ENCODE data around the gene LCA5. TPM values are rescaled to one million over a fixed set of nuclear protein-coding genes. Genes with fewer than 3 reads are reported as not detected.

Gene LCA5
- total and polyA plus RNA-seq, 2 experiments from 2014 or later, result 4.0 to 4.2 TPM

- Histone ChIP-seq H3K4me3 (no peak overlapping the region), H3K9me3 (ENCODE audit: low read depth) (no peaks in the 10 kb centered on the region), H3K9ac (no peak overlapping the region), H3K4me2 (ENCODE audit: unreplicated experiment) (no peak overlapping the region), H3F3A (ENCODE audit: insufficient read depth) (no peaks in the 10 kb centered on the region), H3K79me2 (ENCODE audit: insufficient read depth) (0 out of 2 replicates have a peak, but pooled peaks cover 6% of the 10 kb centered on the region), H3K36me3 (ENCODE audit: low read depth) (no peaks in the 10 kb centered on the region), H4K20me1 (ENCODE audit: insufficient read depth) (no peaks in the 10 kb centered on the region), H3K27me3 (replicated peaks; ENCODE audit: insufficient read depth) (no peaks in the 10 kb centered on the region), H3K9me2 (ENCODE audit: insufficient read depth) (no peaks in the 10 kb centered on the region), H3K4me1 (ENCODE audit: insufficient read depth) (no peaks in the 10 kb centered on the region), H3K27ac (no peak overlapping the region), H2AFZ (no peak overlapping the region)
- in situ Hi-C loops (cut with MboI), result no loop called here
- peak; percentile 7 for DNase-seq
- 80% methylated on average over 12 of the region's 12 CpGs for WGBS, 2 experiments (ENCODE audit: low coverage in 1 of 2, low lambda C conversion rate in 2 of 2, missing lambda C conversion rate in 2 of 2)
- TF ChIP-seq EZH2phosphoT487 (IDR thresholded peaks at IDR 0.05; ENCODE audit: insufficient read depth, low read depth), result no peak
- TF ChIP-seq EZH2 (IDR thresholded peaks at IDR 0.05; ENCODE audit: insufficient read depth, poor library complexity, severe bottlenecking), result no peak
Observed at GRCh38 chr6:79525272-79526100, 11.7 kb downstream of the LCA5 start.

GRCh38 chr6:79524065-79524464, 13.2 kb downstream of the LCA5 start:
- no peaks in the 10 kb centered on the region for H3K9me2 ChIP-seq (ENCODE audit: insufficient read depth)
- H3F3A ChIP-seq (ENCODE audit: insufficient read depth), result no peaks in the 10 kb centered on the region
- no peak overlapping the region for H3K27ac ChIP-seq
- 0 out of 2 replicates have a peak, but pooled peaks cover 6% of the 10 kb centered on the region for H3K79me2 ChIP-seq (ENCODE audit: insufficient read depth)
- no peak overlapping the region for H3K4me3 ChIP-seq
- no peaks in the 10 kb centered on the region for H3K27me3 ChIP-seq (replicated peaks; ENCODE audit: insufficient read depth)
- 80 to 85% methylated on average over 3 of the region's 3 CpGs for WGBS, 2 experiments (ENCODE audit: low coverage in 1 of 2, low lambda C conversion rate in 2 of 2, missing lambda C conversion rate in 2 of 2)
- no peak for DNase-seq
- in situ Hi-C loops (cut with MboI), result no loop called here
- no peaks in the 10 kb centered on the region for H4K20me1 ChIP-seq (ENCODE audit: insufficient read depth)
- no peaks in the 10 kb centered on the region for H3K9me3 ChIP-seq (ENCODE audit: low read depth)
- no peaks in the 10 kb centered on the region for H3K4me1 ChIP-seq (ENCODE audit: insufficient read depth)
- H3K4me2 ChIP-seq (ENCODE audit: unreplicated experiment), result no peak overlapping the region
- H2AFZ ChIP-seq, result no peak overlapping the region
- no peaks in the 10 kb centered on the region for H3K36me3 ChIP-seq (ENCODE audit: low read depth)
- H3K9ac ChIP-seq, result no peak overlapping the region
- TF ChIP-seq EZH2 (IDR thresholded peaks at IDR 0.05; ENCODE audit: insufficient read depth, poor library complexity, severe bottlenecking) (no peak), EZH2phosphoT487 (IDR thresholded peaks at IDR 0.05; ENCODE audit: insufficient read depth, low read depth) (no peak)

- TF ChIP-seq EZH2phosphoT487 (IDR thresholded peaks at IDR 0.05; ENCODE audit: insufficient read depth, low read depth), result no peak
- DNase-seq, result no peak
- H3K27me3 ChIP-seq (replicated peaks; ENCODE audit: insufficient read depth), result no peaks in the 10 kb centered on the region
- H4K20me1 ChIP-seq (ENCODE audit: insufficient read depth), result no peaks in the 10 kb centered on the region
- no peak overlapping the region for H3K4me3 ChIP-seq
- no peaks in the 10 kb centered on the region for H3K79me2 ChIP-seq (ENCODE audit: insufficient read depth)
- H3K9ac ChIP-seq, result no peak overlapping the region
- no peaks in the 10 kb centered on the region for H3K9me2 ChIP-seq (ENCODE audit: insufficient read depth)
- no peaks in the 10 kb centered on the region for H3K9me3 ChIP-seq (ENCODE audit: low read depth)
- H3K36me3 ChIP-seq (ENCODE audit: low read depth), result no peaks in the 10 kb centered on the region
- H3K4me2 ChIP-seq (ENCODE audit: unreplicated experiment), result no peak overlapping the region
- H2AFZ ChIP-seq, result no peak overlapping the region
- WGBS, 2 experiments (ENCODE audit: low coverage in 1 of 2, low lambda C conversion rate in 2 of 2, missing lambda C conversion rate in 2 of 2), result 97% methylated on average over 3 of the region's 3 CpGs
- H3K27ac ChIP-seq, result no peak overlapping the region
- H3K4me1 ChIP-seq (ENCODE audit: insufficient read depth), result no peaks in the 10 kb centered on the region
- in situ Hi-C loops (cut with MboI), result no loop called here
- H3F3A ChIP-seq (ENCODE audit: insufficient read depth), result no peaks in the 10 kb centered on the region
Observed at GRCh38 chr6:79522609-79523008, 14.6 kb downstream of the LCA5 start.

GRCh38 chr6:79520534-79520933, 16.7 kb downstream of the LCA5 start:
- DNase-seq, result peak; percentile 24
- no peaks in the 10 kb centered on the region for H3K4me1 ChIP-seq (ENCODE audit: insufficient read depth)
- H3K27me3 ChIP-seq (replicated peaks; ENCODE audit: insufficient read depth), result no peaks in the 10 kb centered on the region
- no peak overlapping the region for H2AFZ ChIP-seq
- H3F3A ChIP-seq (ENCODE audit: insufficient read depth), result no peaks in the 10 kb centered on the region
- no peak overlapping the region for H3K9ac ChIP-seq
- in situ Hi-C loops (cut with MboI), result no loop called here
- H4K20me1 ChIP-seq (ENCODE audit: insufficient read depth), result no peaks in the 10 kb centered on the region
- H3K4me2 ChIP-seq (ENCODE audit: unreplicated experiment), result no peak overlapping the region
- no peaks in the 10 kb centered on the region for H3K9me3 ChIP-seq (ENCODE audit: low read depth)
- H3K79me2 ChIP-seq (ENCODE audit: insufficient read depth), result no peaks in the 10 kb centered on the region
- no peaks in the 10 kb centered on the region for H3K36me3 ChIP-seq (ENCODE audit: low read depth)
- no peak overlapping the region for H3K4me3 ChIP-seq
- WGBS, 2 experiments (ENCODE audit: low coverage in 1 of 2, low lambda C conversion rate in 2 of 2, missing lambda C conversion rate in 2 of 2), result 98 to 100% methylated on average over 1 of the region's 1 CpG
- no peak overlapping the region for H3K27ac ChIP-seq
- TF ChIP-seq EZH2 (IDR thresholded peaks at IDR 0.05; ENCODE audit: insufficient read depth, poor library complexity, severe bottlenecking) (no peak), EZH2phosphoT487 (IDR thresholded peaks at IDR 0.05; ENCODE audit: insufficient read depth, low read depth) (no peak)
- H3K9me2 ChIP-seq (ENCODE audit: insufficient read depth), result no peaks in the 10 kb centered on the region
